Ishikawa (cell line): ENCODE measurements around the gene FIP1L1.

Experiments used
- CREB1 ChIP-seq: IDR thresholded peaks from 2 replicates; pipeline ENCODE4 v1.6.1; 2012; ENCODE audit warnings: low read depth
- RAD21 ChIP-seq: IDR thresholded peaks from 2 replicates; pipeline ENCODE4 v1.6.1; 2012; ENCODE audit warnings: low read depth
- TAF1 ChIP-seq: IDR thresholded peaks from 2 replicates; pipeline ENCODE4 v1.6.1; 2012; ENCODE audit warnings: low read depth, mild to moderate bottlenecking
- YY1 ChIP-seq: IDR thresholded peaks from 2 replicates; pipeline ENCODE4 v1.6.1; 2012; ENCODE audit warnings: low read depth

DNA sequence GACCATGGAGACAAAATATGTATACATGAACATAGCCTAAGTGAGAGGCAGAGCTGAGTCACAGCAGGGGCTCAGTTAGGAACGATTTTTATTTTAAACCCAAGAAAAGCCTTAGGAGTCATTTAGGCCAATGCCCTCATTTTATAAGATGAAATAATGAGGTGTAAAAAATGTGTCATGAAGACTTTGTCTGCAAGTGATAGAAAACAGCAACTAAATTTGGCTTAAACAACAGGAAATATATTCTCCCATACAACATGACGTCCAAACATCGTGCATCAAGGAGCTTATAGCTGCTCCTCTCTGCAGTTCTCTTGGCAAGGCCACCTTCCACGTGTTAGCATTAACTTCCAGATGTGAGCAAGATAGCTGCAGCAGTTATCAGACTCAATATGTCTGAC, 28.4 kb upstream of the FIP1L1 start:
- no peak for TF ChIP-seq TAF1
- TF ChIP-seq RAD21, result no peak
- TF ChIP-seq YY1, result no peak
- TF ChIP-seq CREB1, result no peak
